ENCODE measurements around the gene SURF4.
A peak's percentile ranks its signal among the peaks of the same experiment; 100 is the strongest.

Gene SURF4

GRCh38 chr9:133372144-133372543 lies 3.7 kb downstream of the SURF4 start:
- DNase-seq, result no peak

- peak; percentile 35 to 85 (median 59) for DNase-seq
These were observed 4.6 kb downstream of the SURF4 start for GRCh38 chr9:133371261-133371711.

GRCh38 chr9:133370685-133371084 lies 5.2 kb downstream of the SURF4 start:
- DNase-seq, result peak in 2 of 5 donors; percentile 27 to 74

- peak in 1 of 5 donors; percentile 35 for DNase-seq
These were observed 5.9 kb downstream of the SURF4 start for GRCh38 chr9:133369933-133370332.

GRCh38 chr9:133369422-133369821 lies 6.4 kb downstream of the SURF4 start:
- DNase-seq, result no peak

GRCh38 chr9:133368249-133368881 lies 7.5 kb downstream of the SURF4 start:
- DNase-seq, result no peak

- no peak for DNase-seq
These were observed 8.1 kb downstream of the SURF4 start for GRCh38 chr9:133367778-133368177.

- DNase-seq, result no peak
These were observed 8.6 kb downstream of the SURF4 start for GRCh38 chr9:133367221-133367620.

- DNase-seq, result no peak
These were observed 9.4 kb downstream of the SURF4 start for GRCh38 chr9:133366435-133366834.

- no peak for DNase-seq
These were observed 13.4 kb downstream of the SURF4 start for GRCh38 chr9:133362359-133363044.

GRCh38 chr9:133361507-133362092 lies 14.3 kb downstream of the SURF4 start:
- DNase-seq, result no peak

- no peak for DNase-seq
These were observed 15.2 kb downstream of the SURF4 start for GRCh38 chr9:133360400-133361393.

GRCh38 chr9:133359399-133360175 lies 16.3 kb downstream of the SURF4 start:
- DNase-seq, result no peak

- no peak for DNase-seq
These were observed 18.2 kb downstream of the SURF4 start for GRCh38 chr9:133357656-133358055.

- peak; percentile 81 to 91 (median 86) for DNase-seq
These were observed 19.3 kb downstream of the SURF4 start, which contains the start of the genes SURF1 and SURF2 for GRCh38 chr9:133356391-133357091. TSS of gene SURF1 (minus strand) at chr9:133356487. CDS start at chr9:133356453, 34 bp downstream. TSS of gene SURF2 (plus strand) at chr9:133356550. CDS start at chr9:133356593, 43 bp downstream.

GRCh38 chr9:133355881-133356357 lies 19.9 kb downstream of the SURF4 start:
- no peak for DNase-seq

- DNase-seq, result no peak
These were observed 21.1 kb downstream of the SURF4 start for GRCh38 chr9:133354766-133355165.

GRCh38 chr9:133353548-133353947 lies 22.3 kb downstream of the SURF4 start:
- no peak for DNase-seq

- DNase-seq, result no peak
These were observed 23.1 kb downstream of the SURF4 start for GRCh38 chr9:133352635-133353340.

All from T-helper 1 cell (primary cell).